Large intestine (tissue), 3 donors: ENCODE measurements around the gene SORBS1. TPM values are rescaled to one million over a fixed set of nuclear protein-coding genes. Genes with fewer than 3 reads are reported as not detected.
A peak's percentile ranks its signal among the peaks of the same experiment; 100 is the strongest.

Source experiments
- DNase-seq, 2 donors: peaks; one replicate each; pipeline versions ENCODE4 v3.0.0 to v3.0.0-alpha.2; 2013
- H3K27ac ChIP-seq: one replicate; pipeline ENCODE4 v1.5.1; 2013; ENCODE audit warnings: low read length
- H3K27me3 ChIP-seq: 2 replicates; pipeline ENCODE4 v1.6.1; 2013; ENCODE audit warnings: low read length; ENCODE audit not compliant: control insufficient read depth, insufficient read depth
- H3K36me3 ChIP-seq: 2 replicates; pipeline ENCODE4 v1.6.1; 2013; ENCODE audit warnings: low read length; ENCODE audit not compliant: control insufficient read depth, insufficient read depth
- H3K4me1 ChIP-seq: one replicate; pipeline ENCODE4 v1.6.1; 2013; ENCODE audit warnings: low read length; ENCODE audit not compliant: control insufficient read depth, insufficient read depth
- H3K4me3 ChIP-seq: one replicate; pipeline ENCODE4 v1.5.1; 2013; ENCODE audit warnings: low read length
- H3K9me3 ChIP-seq: one replicate; pipeline ENCODE4 v1.6.1; 2013; ENCODE audit warnings: mild to moderate bottlenecking, low read depth, low read length, moderate library complexity; ENCODE audit not compliant: control insufficient read depth
- WGBS: methylation state at CpG from one replicate; pipeline ENCODE4 v1.1.5; 2013; ENCODE audit warnings: low lambda C conversion rate; ENCODE audit not compliant: insufficient coverage; 5-methylcytosine and 5-hydroxymethylcytosine counted together
- polyA plus RNA-seq: library from polyadenylated mRNA; unstranded; fragments of 120-200 nt; gene quantifications from one replicate; pipeline ENCODE4 v1.2.1, GENCODE V29; 2013

The SORBS1 gene
- polyA plus RNA-seq, 1 donor = 60.2 TPM

DNA sequence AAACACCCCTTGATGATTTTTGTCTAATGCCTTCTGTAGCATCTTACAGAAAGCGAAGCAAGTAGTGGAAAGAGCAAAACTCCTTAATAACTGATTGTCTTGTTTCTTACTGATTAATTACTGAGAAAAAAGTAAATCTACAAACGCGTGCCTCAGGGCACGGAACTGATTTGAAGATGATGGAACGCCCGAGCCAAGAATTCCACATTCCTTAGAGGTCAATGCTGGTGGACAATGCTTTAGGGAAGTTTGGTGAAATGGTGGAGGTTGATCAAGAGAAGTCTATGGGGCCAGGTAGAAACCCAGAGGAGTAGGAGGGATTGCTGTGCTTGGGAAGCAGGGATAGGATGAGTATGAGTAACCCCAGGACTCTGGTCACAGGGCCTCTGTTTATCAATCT is 5.0 kb upstream of the SORBS1 start:
- 100% methylated on average over 1 of the region's 6 CpGs for WGBS
- peaks cover 19% of the 10 kb centered on the region for H3K4me1 ChIP-seq

DNA sequence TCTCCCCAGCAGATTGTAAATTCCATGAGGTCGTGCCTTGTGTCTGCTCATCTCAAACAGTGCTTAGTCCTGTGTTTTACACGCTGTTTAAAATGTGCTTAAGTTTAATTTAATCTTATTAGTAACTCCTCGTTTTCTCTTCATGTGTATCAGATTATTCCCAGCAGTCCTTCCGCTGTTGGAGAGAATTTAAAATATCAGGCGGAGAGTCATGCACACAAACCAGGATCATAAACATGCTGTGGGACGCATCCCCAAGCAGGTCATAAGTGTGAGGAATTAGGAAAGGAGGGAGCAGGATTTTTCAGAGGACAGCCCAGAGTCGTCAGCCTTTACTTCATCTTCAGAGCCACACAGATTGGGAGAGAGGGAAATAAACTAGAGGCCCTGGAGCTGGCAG is 4.2 kb upstream of the SORBS1 start:
- no peak for DNase-seq
- Histone ChIP-seq H3K9me3 (no peaks in the 10 kb centered on the region), H3K4me1 (peaks cover 19% of the 10 kb centered on the region), H3K27ac (no peak overlapping the region), H3K4me3 (no peak overlapping the region), H3K36me3 (no peaks in the 10 kb centered on the region), H3K27me3 (no peaks in the 10 kb centered on the region)
- 82% methylated on average over 5 of the region's 7 CpGs for WGBS

More for the DNA sequence above, 5.0 kb upstream of the SORBS1 start:
- Histone ChIP-seq H3K9me3 (no peaks in the 10 kb centered on the region), H3K4me3 (no peak overlapping the region), H3K27ac (no peak overlapping the region), H3K36me3 (no peaks in the 10 kb centered on the region), H3K27me3 (no peaks in the 10 kb centered on the region)
- DNase-seq = no peak

- no peak overlapping the region for H3K27ac ChIP-seq
- WGBS = no CpG with 5 or more reads among the region's 7 CpGs
- H3K4me3 ChIP-seq = no peak overlapping the region
- no peak for DNase-seq
- H3K4me1 ChIP-seq = peaks cover 25% of the 10 kb centered on the region
- H3K36me3 ChIP-seq = no peaks in the 10 kb centered on the region
- H3K27me3 ChIP-seq = no peaks in the 10 kb centered on the region
- no peaks in the 10 kb centered on the region for H3K9me3 ChIP-seq
Measured at GRCh38 chr10:95564291-95564690, 3.1 kb upstream of the SORBS1 start.

DNA sequence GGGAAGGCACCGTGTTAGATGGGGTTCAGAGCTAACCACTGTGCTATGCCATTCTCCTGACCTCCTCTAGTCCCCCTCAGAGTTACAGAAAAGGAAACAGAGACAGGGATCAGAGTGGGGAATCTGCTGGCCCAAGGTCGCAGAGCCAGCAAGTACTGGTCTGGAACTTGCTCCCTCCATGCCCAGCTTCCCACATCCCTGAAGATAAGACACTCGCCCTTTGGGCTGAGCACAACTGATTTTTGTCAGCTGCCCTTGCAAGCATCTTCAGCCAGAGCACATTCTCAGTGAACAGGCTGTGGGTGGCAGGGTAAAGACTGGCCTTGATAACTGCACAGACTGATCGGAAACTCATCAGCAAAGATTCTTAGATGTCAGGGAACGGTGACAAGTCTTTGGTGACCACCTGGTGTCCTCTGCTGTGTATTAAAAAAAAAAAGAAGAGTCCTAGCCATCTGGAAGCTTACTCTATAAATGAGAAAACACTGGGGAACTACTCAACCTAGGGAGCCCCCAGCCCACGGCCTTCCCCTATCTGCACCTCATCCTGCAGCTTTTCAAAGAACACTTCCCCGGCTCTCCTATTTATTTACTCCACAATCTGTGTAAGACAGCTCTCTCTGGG is 1.3 kb upstream of the SORBS1 start:
- Histone ChIP-seq H3K36me3 (no peaks in the 10 kb centered on the region), H3K27me3 (no peaks in the 10 kb centered on the region), H3K27ac (peak overlapping the region; percentile 83), H3K4me1 (peaks cover 30% of the 10 kb centered on the region), H3K9me3 (no peaks in the 10 kb centered on the region), H3K4me3 (no peak overlapping the region)
- peak in 1 of 2 donors; percentile 75 for DNase-seq
- WGBS = no CpG with 5 or more reads among the region's 7 CpGs

GRCh38 chr10:95561864-95562177 is 650 bp upstream of the SORBS1 start:
- no peak for DNase-seq
- 14% methylated on average over 2 of the region's 7 CpGs for WGBS
- no peaks in the 10 kb centered on the region for H3K9me3 ChIP-seq
- peak overlapping the region; percentile 47 for H3K4me3 ChIP-seq
- peak overlapping the region; percentile 83 for H3K27ac ChIP-seq
- H3K4me1 ChIP-seq = peaks cover 30% of the 10 kb centered on the region
- H3K36me3 ChIP-seq = no peaks in the 10 kb centered on the region
- H3K27me3 ChIP-seq = no peaks in the 10 kb centered on the region

DNA sequence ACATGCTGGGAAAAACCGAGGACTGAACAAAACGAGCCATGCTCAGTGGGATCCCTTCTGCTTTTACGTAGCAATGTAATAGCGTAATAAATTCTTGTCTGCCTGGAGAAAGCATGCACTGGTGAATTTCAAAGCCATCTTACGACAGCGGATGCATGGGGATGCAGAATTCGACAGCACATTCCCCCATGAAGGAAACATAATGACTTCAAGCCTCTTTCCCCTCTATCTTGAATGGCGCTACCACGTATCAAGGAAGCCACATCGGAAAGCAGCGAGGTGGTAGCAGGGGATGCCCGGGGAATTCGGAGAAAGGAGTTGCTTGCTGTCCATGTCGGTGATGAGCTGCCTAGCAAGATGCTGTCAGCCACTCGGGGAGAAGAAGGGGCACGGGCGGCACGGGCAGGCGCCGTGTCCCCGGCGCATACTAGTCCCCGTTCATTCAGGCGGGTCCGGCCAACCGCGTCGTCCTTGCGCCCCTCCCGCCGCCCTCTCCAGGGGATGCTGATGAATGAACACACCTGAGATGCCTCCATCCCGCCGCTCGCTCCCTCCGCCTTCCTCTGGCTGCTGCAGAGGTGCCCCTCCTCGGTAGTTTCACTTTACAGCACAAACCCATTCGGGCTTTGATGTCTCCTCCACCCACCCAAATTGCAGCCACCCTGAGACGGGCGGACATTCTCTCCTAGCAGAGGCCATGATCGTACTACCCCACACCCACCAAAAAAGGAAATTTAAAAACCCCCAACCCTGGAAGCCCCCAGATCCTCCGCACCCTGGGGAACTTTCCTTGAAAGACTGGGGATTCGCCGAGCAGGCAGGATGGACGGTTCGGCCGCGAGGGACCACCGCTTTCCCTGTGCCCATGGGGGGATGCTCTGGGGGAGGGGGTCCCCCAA is 644 bp downstream of the SORBS1 start:
- DNase-seq = peak; percentile 44 to 74
- Histone ChIP-seq H3K4me3 (peak overlapping the region; percentile 97), H3K27me3 (no peaks in the 10 kb centered on the region), H3K9me3 (no peaks in the 10 kb centered on the region), H3K36me3 (no peaks in the 10 kb centered on the region), H3K4me1 (peaks cover 30% of the 10 kb centered on the region), H3K27ac (peak overlapping the region; percentile 81)
- WGBS = 0% methylated on average over 2 of the region's 48 CpGs

DNA sequence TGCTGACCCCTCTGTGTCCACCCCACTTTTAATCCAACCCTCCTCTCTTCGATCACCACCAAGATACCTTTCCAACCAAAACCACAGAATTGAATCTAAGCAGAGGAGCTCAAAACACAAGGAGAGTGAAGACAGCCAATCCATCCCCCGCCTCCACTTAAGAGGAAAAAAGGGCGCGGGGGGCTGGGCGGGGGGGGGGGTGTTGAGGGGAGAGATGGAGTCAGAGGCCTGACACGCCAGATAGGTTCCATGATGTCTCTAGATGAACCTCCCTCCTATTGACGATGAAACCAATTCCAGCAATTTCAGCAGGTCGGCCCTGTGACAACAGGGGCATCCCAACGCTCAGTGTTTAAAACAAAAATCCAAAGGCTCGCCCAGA is 1.3 kb downstream of the SORBS1 start:
- H3K27ac ChIP-seq = peak overlapping the region; percentile 81
- H3K4me3 ChIP-seq = peak overlapping the region; percentile 97
- H3K4me1 ChIP-seq = peaks cover 25% of the 10 kb centered on the region
- no peaks in the 10 kb centered on the region for H3K27me3 ChIP-seq
- WGBS = 20% methylated on average over 1 of the region's 10 CpGs
- H3K9me3 ChIP-seq = no peaks in the 10 kb centered on the region
- no peaks in the 10 kb centered on the region for H3K36me3 ChIP-seq
- no peak for DNase-seq

GRCh38 chr10:95559471-95559870 is 1.7 kb downstream of the SORBS1 start:
- H3K36me3 ChIP-seq = no peaks in the 10 kb centered on the region
- H3K27ac ChIP-seq = no peak overlapping the region
- no peak for DNase-seq
- no peaks in the 10 kb centered on the region for H3K27me3 ChIP-seq
- peaks cover 25% of the 10 kb centered on the region for H3K4me1 ChIP-seq
- no CpG with 5 or more reads among the region's 4 CpGs for WGBS
- H3K9me3 ChIP-seq = no peaks in the 10 kb centered on the region
- peak overlapping the region; percentile 97 for H3K4me3 ChIP-seq

DNA sequence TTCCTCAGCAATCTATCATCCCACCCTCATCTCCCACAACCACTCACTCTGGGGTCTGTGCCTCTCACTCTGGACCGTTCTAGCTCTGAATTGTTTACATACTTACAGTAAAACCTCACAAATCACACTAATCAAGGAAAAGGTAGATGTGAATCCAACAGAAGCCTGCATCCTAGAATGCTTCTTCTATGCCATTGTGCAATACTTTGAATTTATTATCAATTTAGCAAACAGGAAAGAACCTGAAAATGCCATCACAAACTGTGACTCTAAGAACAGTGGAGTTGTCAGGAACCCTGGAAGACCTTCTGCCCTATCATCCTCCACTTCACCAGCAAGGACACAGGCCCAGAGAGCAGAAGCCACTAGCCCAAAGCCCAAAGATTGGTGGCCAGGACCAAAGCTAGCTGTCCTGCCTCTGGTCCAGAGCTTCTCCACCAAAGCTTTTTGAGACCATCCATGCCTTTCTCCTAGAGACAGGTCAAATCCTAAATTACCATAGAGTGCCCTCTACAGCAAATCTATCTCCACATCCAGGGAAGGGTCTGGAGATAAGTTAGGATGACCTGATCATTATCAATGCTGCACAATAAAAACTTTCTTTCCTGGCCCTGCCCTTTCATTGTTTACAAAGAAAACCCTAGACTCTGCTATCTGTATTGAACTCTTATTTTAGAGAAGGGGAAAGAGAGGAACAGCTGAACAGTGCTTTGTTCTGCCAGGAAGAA is 2.4 kb downstream of the SORBS1 start:
- Histone ChIP-seq H3K9me3 (peaks cover 2% of the 10 kb centered on the region), H3K27ac (no peak overlapping the region), H3K27me3 (no peaks in the 10 kb centered on the region), H3K4me3 (peak overlapping the region; percentile 7), H3K36me3 (no peaks in the 10 kb centered on the region), H3K4me1 (peaks cover 25% of the 10 kb centered on the region)
- no CpG with 5 or more reads among the region's 1 CpG for WGBS
- DNase-seq = no peak

- Histone ChIP-seq H3K4me3 (no peak overlapping the region), H3K4me1 (peaks cover 22% of the 10 kb centered on the region), H3K27me3 (no peaks in the 10 kb centered on the region), H3K36me3 (no peaks in the 10 kb centered on the region), H3K27ac (no peak overlapping the region), H3K9me3 (peaks cover 10% of the 10 kb centered on the region)
- WGBS = 0% methylated on average over 1 of the region's 8 CpGs
- DNase-seq = no peak
Measured at GRCh38 chr10:95556994-95557767, 4.0 kb downstream of the SORBS1 start.
